GM12874 (cell line): ENCODE results near the gene PCDHGB5.

ENCODE experiments used
- CTCF ChIP-seq: IDR thresholded peaks from 2 replicates; pipeline ENCODE4 v1.5.1; 2011; ENCODE audit warnings: low read depth, mild to moderate bottlenecking, control low read depth, low read length, moderate library complexity; ENCODE audit not compliant: insufficient read depth

PCDHGB5 gene

GRCh38 chr5:141440341-141440740, 42.6 kb downstream of the PCDHGB5 start:
- TF ChIP-seq CTCF, result no peak

DNA sequence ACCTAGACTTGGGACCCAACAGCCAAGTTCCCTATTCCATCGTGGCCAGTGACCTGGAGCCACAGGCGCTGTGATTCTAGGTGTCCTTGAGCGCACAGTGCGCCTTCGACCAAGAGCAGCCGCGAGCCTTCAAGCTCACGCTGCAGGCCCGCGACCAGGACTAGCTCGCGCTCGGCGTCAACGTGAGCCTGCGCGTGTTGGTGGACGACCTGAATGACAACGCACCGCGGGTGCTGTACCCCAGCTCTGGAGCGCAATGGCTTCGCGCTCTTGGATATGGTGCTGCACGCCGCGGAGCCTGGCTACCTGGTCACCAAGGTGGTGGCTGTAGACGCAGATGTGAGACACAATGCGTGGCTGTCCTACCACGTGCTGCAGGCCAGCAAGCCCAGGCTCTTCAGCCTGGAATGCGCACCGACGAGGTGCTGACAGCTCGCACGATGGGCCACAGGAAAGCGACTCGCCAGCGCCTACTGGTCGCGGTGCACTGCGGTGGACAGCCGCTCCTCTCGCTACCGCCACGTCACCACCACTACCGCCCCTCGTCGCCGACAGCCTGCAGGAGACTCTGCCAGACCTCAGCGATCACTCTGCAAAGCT, 43.9 kb downstream of the PCDHGB5 start:
- no peak for TF ChIP-seq CTCF
